CD4-positive, CD25-positive, alpha-beta regulatory T cell (primary cell): ENCODE data around the gene PEX11G. TPM values are rescaled to one million over a fixed set of nuclear protein-coding genes. Genes with fewer than 3 reads are reported as not detected.
A peak's percentile ranks its signal among the peaks of the same experiment; 100 is the strongest.

Source experiments
- ATAC-seq, 2 donors: fragments of 150-1000 bp; cut with Tn5 transposase; one replicate each; pipeline ENCODE4 v1.10.0; 2021; ENCODE audit warnings: low read depth in 2 of 2, moderate number of reproducible peaks in 2 of 2, moderate library complexity in 1 of 2
- DNase-seq, 3 donors: peaks; one replicate each; pipeline versions ENCODE4 v3.0.0 to v3.0.0-alpha.2; 2012 to 2022; ENCODE audit warnings: mixed read lengths in 1 of 3
- H3K27ac ChIP-seq: one replicate; pipeline ENCODE4 v1.7.0; 2013; ENCODE audit warnings: mild to moderate bottlenecking, low read length; ENCODE audit not compliant: insufficient read depth, poor library complexity, severe bottlenecking
- H3K27me3 ChIP-seq: one replicate; pipeline ENCODE4 v1.7.0; 2013; ENCODE audit warnings: low read length; ENCODE audit not compliant: control insufficient read depth, insufficient read depth
- H3K36me3 ChIP-seq: one replicate; pipeline ENCODE4 v1.7.0; 2013; ENCODE audit warnings: mild to moderate bottlenecking, low read length, moderate library complexity; ENCODE audit not compliant: control insufficient read depth, insufficient read depth
- H3K4me1 ChIP-seq: 2 replicates; pipeline ENCODE4 v1.7.0; 2013; ENCODE audit warnings: mild to moderate bottlenecking, low read length; ENCODE audit not compliant: insufficient read depth, control insufficient read depth, poor library complexity, severe bottlenecking
- H3K4me3 ChIP-seq: one replicate; pipeline ENCODE4 v1.7.0; 2013; ENCODE audit warnings: low read depth, mild to moderate bottlenecking, low read length, moderate library complexity
- H3K9me3 ChIP-seq, 2 experiments: 1 replicate in 1 of 2; 2 replicates in 1 of 2; pipeline ENCODE4 v1.7.0; 2013; ENCODE audit warnings: low read length in 2 of 2, mild to moderate bottlenecking in 1 of 2, moderate library complexity in 1 of 2; ENCODE audit not compliant: control insufficient read depth in 2 of 2
- H3K27ac Mint-ChIP-seq, 3 donors: one replicate each; pipeline ENCODE4 v1.8.0; 2020 to 2022; ENCODE audit warnings: mild to moderate bottlenecking in 3 of 3, mixed read lengths in 3 of 3, moderate library complexity in 2 of 3
- H3K27me3 Mint-ChIP-seq: one replicate; pipeline ENCODE4 v1.8.0; 2022; ENCODE audit warnings: mild to moderate bottlenecking, mixed read lengths
- H3K36me3 Mint-ChIP-seq: one replicate; pipeline ENCODE4 v1.8.0; 2020; ENCODE audit warnings: mixed read lengths
- H3K4me1 Mint-ChIP-seq, 4 donors: one replicate each; pipeline ENCODE4 v1.8.0; 2020 to 2022; ENCODE audit warnings: mixed read lengths in 4 of 4, mild to moderate bottlenecking in 1 of 4
- H3K4me3 Mint-ChIP-seq, 4 donors: one replicate each; pipeline ENCODE4 v1.8.0; 2020 to 2022; ENCODE audit warnings: mild to moderate bottlenecking in 4 of 4, mixed read lengths in 4 of 4, moderate library complexity in 3 of 4
- H3K9me3 Mint-ChIP-seq, 7 donors: one replicate each; pipeline ENCODE4 v1.8.0; 2020 to 2022; ENCODE audit warnings: mixed read lengths in 7 of 7, mild to moderate bottlenecking in 3 of 7, moderate library complexity in 2 of 7
- polyA plus RNA-seq, 4 donors: library from polyadenylated mRNA; unstranded; fragments of 300-500 nt; fragmentation: Illumina TruSeq; gene quantifications; one replicate each; pipeline ENCODE4 v1.2.3, GENCODE V29; 2021
- total RNA-seq: library from RNA; stranded (reverse); gene quantifications from one replicate; pipeline ENCODE4 v1.2.3, GENCODE V29; 2022

The PEX11G gene
- total and polyA plus RNA-seq, 5 donors from 2014 or later: 0.23 to 1.5 (median 0.76) TPM; not detected in 1

DNA sequence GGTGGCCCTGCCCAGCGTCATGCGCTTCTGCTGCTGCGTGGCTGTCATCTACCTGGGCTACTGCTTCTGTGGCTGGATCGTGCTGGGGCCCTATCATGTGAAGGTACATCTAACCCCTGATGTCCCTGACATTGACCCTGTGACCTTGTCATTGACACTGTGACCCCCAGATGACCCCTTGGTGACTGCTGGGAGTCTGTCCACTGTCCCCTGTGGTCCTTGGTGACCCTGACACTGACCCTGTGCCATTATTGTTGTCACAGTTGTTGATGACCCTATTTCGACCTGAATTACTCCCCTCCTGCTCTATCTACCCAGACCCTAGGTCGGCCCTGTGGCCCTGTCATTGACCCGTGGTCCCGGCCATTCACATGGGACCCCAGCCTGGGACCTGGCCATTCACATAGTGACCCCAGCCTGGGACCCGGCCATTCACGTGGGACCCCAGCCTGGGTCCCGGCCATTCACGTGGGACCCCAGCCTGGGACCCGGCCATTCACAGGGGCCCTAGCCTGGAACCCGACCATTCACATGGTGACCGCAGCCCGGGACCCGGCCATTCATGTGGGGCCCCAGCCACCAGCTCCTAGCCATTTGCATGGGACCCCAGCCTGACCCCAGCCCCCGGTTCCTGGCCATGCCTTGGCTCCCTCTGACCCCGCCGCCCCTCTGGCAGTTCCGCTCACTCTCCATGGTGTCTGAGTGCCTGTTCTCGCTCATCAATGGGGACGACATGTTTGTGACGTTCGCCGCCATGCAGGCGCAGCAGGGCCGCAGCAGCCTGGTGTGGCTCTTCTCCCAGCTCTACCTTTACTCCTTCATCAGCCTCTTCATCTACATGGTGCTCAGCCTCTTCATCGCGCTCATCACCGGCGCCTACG is 41.0 kb upstream of the PEX11G start:
- peaks cover 7% of the 10 kb centered on the region for H3K36me3 Mint-ChIP-seq
- Histone ChIP-seq H3K36me3 (peaks cover 5% of the 10 kb centered on the region), H3K4me3 (no peak overlapping the region), H3K27ac (no peak overlapping the region), H3K27me3 (no peaks in the 10 kb centered on the region), H3K9me3 (no peaks in the 10 kb centered on the region), H3K4me1 (peaks cover 15% of the 10 kb centered on the region)
- peak overlapping the region in 2 of 4 donors; percentile 27 to 41 for H3K4me3 Mint-ChIP-seq
- peaks cover 0 to 14% (median 3%) of the 10 kb centered on the region in 4 donors for H3K4me1 Mint-ChIP-seq
- ATAC-seq (no peak), DNase-seq (no peak)
- H3K9me3 Mint-ChIP-seq: no peaks in the 10 kb centered on the region
- no peaks in the 10 kb centered on the region for H3K27me3 Mint-ChIP-seq
- peak overlapping the region in 1 of 3 donors; percentile 42 for H3K27ac Mint-ChIP-seq

GRCh38 chr19:7529246-7529600 is 40.4 kb upstream of the PEX11G start:
- Mint-ChIP-seq H3K27me3 (no peaks in the 10 kb centered on the region), H3K36me3 (peaks cover 7% of the 10 kb centered on the region), H3K27ac (no peak overlapping the region), H3K4me1 (peaks cover 0 to 10% (median 1%) of the 10 kb centered on the region in 4 donors), H3K4me3 (peak overlapping the region in 1 of 4 donors; percentile 38), H3K9me3 (no peaks in the 10 kb centered on the region)
- DNase-seq (no peak), ATAC-seq (no peak)
- H3K27me3 ChIP-seq: no peaks in the 10 kb centered on the region
- H3K9me3 ChIP-seq: no peaks in the 10 kb centered on the region
- H3K4me3 ChIP-seq: no peak overlapping the region
- no peak overlapping the region for H3K27ac ChIP-seq
- peaks cover 9% of the 10 kb centered on the region for H3K4me1 ChIP-seq
- H3K36me3 ChIP-seq: peaks cover 5% of the 10 kb centered on the region

DNA sequence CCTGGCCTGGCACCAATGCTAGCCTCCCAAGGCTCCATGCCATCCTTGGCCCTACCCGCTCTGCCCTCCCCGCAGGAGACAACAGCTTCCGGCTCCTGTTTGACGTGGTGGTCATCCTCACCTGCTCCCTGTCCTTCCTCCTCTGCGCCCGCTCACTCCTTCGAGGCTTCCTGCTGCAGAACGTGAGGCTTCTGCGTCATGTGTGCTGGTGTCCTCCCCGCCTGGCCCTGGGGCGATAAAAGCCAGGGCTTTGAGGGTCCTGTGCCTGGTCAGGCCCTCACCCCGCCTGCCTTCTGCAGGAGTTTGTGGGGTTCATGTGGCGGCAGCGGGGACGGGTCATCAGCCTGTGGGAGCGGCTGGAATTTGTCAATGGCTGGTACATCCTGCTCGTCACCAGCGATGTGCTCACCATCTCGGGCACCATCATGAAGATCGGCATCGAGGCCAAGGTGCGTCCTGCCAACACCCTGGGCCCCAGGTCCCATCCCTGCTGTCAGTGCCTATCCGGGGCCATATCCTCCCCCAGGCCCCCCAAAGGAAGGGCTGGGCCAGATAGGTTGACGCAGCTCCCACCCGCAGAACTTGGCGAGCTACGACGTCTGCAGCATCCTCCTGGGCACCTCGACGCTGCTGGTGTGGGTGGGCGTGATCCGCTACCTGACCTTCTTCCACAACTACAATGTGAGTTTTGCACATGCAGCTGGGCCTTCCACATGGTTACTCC is 39.8 kb upstream of the PEX11G start:
- Histone ChIP-seq H3K4me3 (no peak overlapping the region), H3K4me1 (peaks cover 6% of the 10 kb centered on the region), H3K36me3 (peaks cover 5% of the 10 kb centered on the region), H3K27me3 (no peaks in the 10 kb centered on the region), H3K9me3 (no peaks in the 10 kb centered on the region), H3K27ac (no peak overlapping the region)
- H3K36me3 Mint-ChIP-seq: peaks cover 7% of the 10 kb centered on the region
- DNase-seq: no peak
- H3K27me3 Mint-ChIP-seq: no peaks in the 10 kb centered on the region
- H3K9me3 Mint-ChIP-seq: no peaks in the 10 kb centered on the region
- H3K4me1 Mint-ChIP-seq: peaks cover 0 to 8% (median 2%) of the 10 kb centered on the region in 4 donors
- no peak for ATAC-seq
- H3K4me3 Mint-ChIP-seq: peak overlapping the region in 1 of 4 donors; percentile 38
- H3K27ac Mint-ChIP-seq: no peak overlapping the region

DNA sequence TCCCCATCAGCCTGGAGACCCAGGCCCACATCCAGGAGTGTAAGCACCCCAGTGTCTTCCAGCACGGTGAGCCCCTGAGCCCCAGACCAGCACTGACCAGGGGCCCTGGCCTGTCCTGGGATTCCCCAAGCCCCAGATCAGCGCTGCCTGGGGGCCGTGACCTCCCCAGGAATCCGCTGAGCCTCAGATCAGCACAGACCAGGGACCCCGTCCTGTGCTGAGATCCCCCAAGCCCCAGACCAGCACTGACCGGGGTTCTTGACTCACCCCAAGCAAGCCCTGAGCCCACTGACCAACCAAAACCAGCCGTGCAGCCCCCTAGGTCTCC is 39.3 kb upstream of the PEX11G start:
- H3K4me1 ChIP-seq: peaks cover 6% of the 10 kb centered on the region
- H3K9me3 ChIP-seq: no peaks in the 10 kb centered on the region
- H3K27me3 ChIP-seq: no peaks in the 10 kb centered on the region
- H3K27ac ChIP-seq: no peak overlapping the region
- H3K36me3 Mint-ChIP-seq: peaks cover 7% of the 10 kb centered on the region
- peaks cover 5% of the 10 kb centered on the region for H3K36me3 ChIP-seq
- H3K27me3 Mint-ChIP-seq: no peaks in the 10 kb centered on the region
- H3K9me3 Mint-ChIP-seq: no peaks in the 10 kb centered on the region
- H3K27ac Mint-ChIP-seq: no peak overlapping the region
- peaks cover 0 to 9% (median 4%) of the 10 kb centered on the region in 4 donors for H3K4me1 Mint-ChIP-seq
- DNase-seq (no peak), ATAC-seq (no peak)
- H3K4me3 Mint-ChIP-seq: peak overlapping the region in 1 of 4 donors; percentile 38
- no peak overlapping the region for H3K4me3 ChIP-seq

- no peaks in the 10 kb centered on the region for H3K9me3 ChIP-seq
- peaks cover 10% of the 10 kb centered on the region for H3K4me1 ChIP-seq
- no peak overlapping the region for H3K27ac ChIP-seq
- Mint-ChIP-seq H3K4me1 (peaks cover 0 to 7% (median 3%) of the 10 kb centered on the region in 4 donors), H3K9me3 (no peaks in the 10 kb centered on the region), H3K27ac (no peak overlapping the region), H3K36me3 (peaks cover 7% of the 10 kb centered on the region), H3K27me3 (no peaks in the 10 kb centered on the region), H3K4me3 (no peak overlapping the region)
- H3K4me3 ChIP-seq: no peak overlapping the region
- ATAC-seq: no peak
- no peaks in the 10 kb centered on the region for H3K27me3 ChIP-seq
- H3K36me3 ChIP-seq: peaks cover 5% of the 10 kb centered on the region
- DNase-seq: no peak
These were observed 38.8 kb upstream of the PEX11G start for GRCh38 chr19:7527516-7528191.

DNA sequence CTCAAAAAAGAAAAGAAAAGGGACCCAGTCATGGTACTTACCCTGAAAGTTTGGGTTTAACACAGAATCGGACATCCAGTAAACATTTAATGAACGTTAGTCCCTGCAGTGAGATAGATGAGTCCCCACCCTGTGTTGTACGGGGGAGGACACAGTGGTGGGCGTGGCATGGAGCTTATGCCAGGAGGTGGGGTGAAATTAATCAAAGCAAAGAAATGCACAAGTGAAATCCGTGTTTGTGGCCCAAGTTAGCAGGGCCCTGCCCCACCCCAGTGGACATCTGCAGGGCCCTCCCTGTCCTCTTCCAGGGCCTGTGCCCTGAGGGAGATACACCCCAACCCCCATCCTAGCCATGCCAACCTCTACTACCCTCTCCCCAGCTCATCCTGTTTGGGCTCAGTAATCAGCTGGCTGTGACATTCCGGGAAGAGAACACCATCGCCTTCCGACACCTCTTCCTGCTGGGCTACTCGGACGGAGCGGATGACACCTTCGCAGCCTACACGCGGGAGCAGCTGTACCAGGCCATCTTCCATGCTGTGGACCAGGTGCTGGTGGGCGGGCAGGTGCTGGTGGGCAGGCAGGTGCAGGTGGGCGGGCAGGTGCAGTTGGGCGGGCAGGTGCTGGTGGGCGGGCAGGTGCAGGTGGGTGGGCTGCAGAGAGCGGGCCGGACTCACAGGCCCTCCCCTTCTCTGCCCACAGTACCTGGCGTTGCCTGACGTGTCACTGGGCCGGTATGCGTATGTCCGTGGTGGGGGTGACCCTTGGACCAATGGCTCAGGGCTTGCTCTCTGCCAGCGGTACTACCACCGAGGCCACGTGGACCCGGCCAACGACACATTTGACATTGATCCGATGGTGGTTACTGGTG is 37.5 kb upstream of the PEX11G start:
- Histone ChIP-seq H3K27ac (no peak overlapping the region), H3K36me3 (peaks cover 5% of the 10 kb centered on the region), H3K4me3 (no peak overlapping the region), H3K4me1 (peaks cover 16% of the 10 kb centered on the region), H3K27me3 (no peaks in the 10 kb centered on the region), H3K9me3 (no peaks in the 10 kb centered on the region)
- Mint-ChIP-seq H3K9me3 (peaks cover 0 to 1% (median 0%) of the 10 kb centered on the region in 7 donors), H3K4me1 (peaks cover 4 to 14% (median 10%) of the 10 kb centered on the region in 4 donors), H3K27me3 (no peaks in the 10 kb centered on the region), H3K27ac (peak overlapping the region in 1 of 3 donors; percentile 92), H3K36me3 (peaks cover 3% of the 10 kb centered on the region), H3K4me3 (no peak overlapping the region)
- no peak for ATAC-seq
- no peak for DNase-seq
